HEK293 (cell line): Measurements from ENCODE around the gene KIF27.

ENCODE experiments used
- ZBTB7A ChIP-seq: fragments of 450-650 bp; formaldehyde crosslinking; IDR thresholded peaks from 2 replicates; pipeline ENCODE4 v1.5.1; 2016; ENCODE audit warnings: low read depth, missing biosample characterization, missing genetic modification characterization
- ZNF2 ChIP-seq: fragments of 450-650 bp; formaldehyde crosslinking; IDR thresholded peaks from 2 replicates; pipeline ENCODE4 v1.5.1; 2016; ENCODE audit warnings: missing biosample characterization, missing genetic modification characterization
- ZNF223 ChIP-seq: fragments of 450-650 bp; formaldehyde crosslinking; IDR thresholded peaks from 2 replicates; pipeline ENCODE4 v1.5.1; 2016; ENCODE audit warnings: missing biosample characterization, missing genetic modification characterization
- ZNF311 ChIP-seq: fragments of 450-650 bp; formaldehyde crosslinking; IDR thresholded peaks from 2 replicates; pipeline ENCODE4 v1.5.1; 2017; ENCODE audit warnings: missing biosample characterization, missing genetic modification characterization, borderline replicate concordance
- ZNF658 ChIP-seq: fragments of 450-650 bp; formaldehyde crosslinking; IDR thresholded peaks from 2 replicates; pipeline ENCODE4; 2016; ENCODE audit warnings: missing biosample characterization, missing genetic modification characterization
- TF ChIP-seq, protein P1 (sequence below): fragments of 450-650 bp; formaldehyde crosslinking; IDR thresholded peaks from 2 replicates; pipeline ENCODE4 v1.5.1; 2016; ENCODE audit warnings: missing biosample characterization, missing genetic modification characterization

- TF ChIP-seq ZNF311 (tag by site-specific recombination): no peak
- TF ChIP-seq, protein P1, sequence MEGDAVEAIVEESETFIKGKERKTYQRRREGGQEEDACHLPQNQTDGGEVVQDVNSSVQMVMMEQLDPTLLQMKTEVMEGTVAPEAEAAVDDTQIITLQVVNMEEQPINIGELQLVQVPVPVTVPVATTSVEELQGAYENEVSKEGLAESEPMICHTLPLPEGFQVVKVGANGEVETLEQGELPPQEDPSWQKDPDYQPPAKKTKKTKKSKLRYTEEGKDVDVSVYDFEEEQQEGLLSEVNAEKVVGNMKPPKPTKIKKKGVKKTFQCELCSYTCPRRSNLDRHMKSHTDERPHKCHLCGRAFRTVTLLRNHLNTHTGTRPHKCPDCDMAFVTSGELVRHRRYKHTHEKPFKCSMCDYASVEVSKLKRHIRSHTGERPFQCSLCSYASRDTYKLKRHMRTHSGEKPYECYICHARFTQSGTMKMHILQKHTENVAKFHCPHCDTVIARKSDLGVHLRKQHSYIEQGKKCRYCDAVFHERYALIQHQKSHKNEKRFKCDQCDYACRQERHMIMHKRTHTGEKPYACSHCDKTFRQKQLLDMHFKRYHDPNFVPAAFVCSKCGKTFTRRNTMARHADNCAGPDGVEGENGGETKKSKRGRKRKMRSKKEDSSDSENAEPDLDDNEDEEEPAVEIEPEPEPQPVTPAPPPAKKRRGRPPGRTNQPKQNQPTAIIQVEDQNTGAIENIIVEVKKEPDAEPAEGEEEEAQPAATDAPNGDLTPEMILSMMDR: no peak
- no peak for TF ChIP-seq ZNF2 (tag by site-specific recombination)
- TF ChIP-seq ZNF658: no peak
- no peak for TF ChIP-seq ZBTB7A (tag by site-specific recombination)
- no peak for TF ChIP-seq ZNF223 (tag by site-specific recombination)
Observed at GRCh38 chr9:83792746-83793145, 128.5 kb downstream of the KIF27 start.
